K562 (cell line): ENCODE measurements around the gene DAG1. TPM values are rescaled to one million over a fixed set of nuclear protein-coding genes. Genes with fewer than 3 reads are reported as not detected.

ENCODE experiments used
- ATAC-seq: fragments of 200-7000 bp; cut with Tn5 transposase; 3 replicates; pipeline ENCODE4 v1.9.1; 2020; ENCODE audit warnings: moderate library complexity
- BruUV-seq: library from RNA; stranded (reverse); fragments of 400-500 nt; replicated peaks from 2 replicates; lab custom pipeline; 2021; lab: Mats Ljungman, UMichigan
- CTCF ChIA-PET: fragments of 300-600 bp; formaldehyde crosslinking; extraction: SDS; loops from one replicate; lab custom pipeline; 2021; ENCODE audit warnings: low intra/inter-chr PET ratio; lab: Yijun Ruan, JAX
- POLR2A ChIA-PET: fragments of 300-600, 350-650 bp; sonication (Branson Sonifier 250); formaldehyde crosslinking; extraction: SDS; loops from one replicate; lab custom pipeline; 2021; ENCODE audit warnings: antibody characterized with exemption, inconsistent platforms; lab: Yijun Ruan, JAX
- DNase-seq, 4 experiments: peaks; one replicate each; pipeline versions ENCODE4 v3.0.0 to v3.0.0-alpha.2; 2011 to 2018; ENCODE audit warnings: low spot score in 3 of 4, mixed read lengths in 3 of 4; ENCODE audit errors: extremely low read depth in 1 of 4
- FAIRE-seq: peaks from 2 replicates; lab custom pipeline; 2011; peaks lifted over from hg19 to GRCh38; lab: Jason Lieb, UNC
- H2AFZ ChIP-seq: 2 replicates; pipeline ENCODE4 v1.6.0; 2011; ENCODE audit warnings: low read depth, low read length, control low read depth, inconsistent platforms
- H3K27ac ChIP-seq: fragments of 200-600 bp; 3 replicates; pipeline ENCODE4 v1.8.0; 2011; ENCODE audit warnings: low read depth, mild to moderate bottlenecking, control low read depth, inconsistent platforms, low read length, moderate library complexity, mixed read lengths; ENCODE audit errors: extremely low read depth
- H3K27me3 ChIP-seq, 2 experiments: fragments of 300-600 bp in 1 of 2; 2 replicates in 1 of 2; 3 replicates in 1 of 2; pipeline versions ENCODE4 v1.6.0 to v1.8.0; 2011; ENCODE audit warnings: inconsistent platforms in 2 of 2, low read length in 2 of 2, mild to moderate bottlenecking in 1 of 2, mixed read lengths in 1 of 2, moderate library complexity in 1 of 2; ENCODE audit not compliant: control insufficient read depth in 2 of 2, insufficient read depth in 2 of 2
- H3K36me3 ChIP-seq: fragments of 300-600 bp; 3 replicates; pipeline ENCODE4 v1.8.0; 2011; ENCODE audit warnings: mild to moderate bottlenecking, low read length, inconsistent platforms; ENCODE audit not compliant: control insufficient read depth, insufficient read depth
- H3K4me1 ChIP-seq, 2 experiments: fragments of 200-600 bp in 1 of 2; replicated peaks in 1 of 2; 2 replicates in 1 of 2; 3 replicates in 1 of 2; pipeline versions ENCODE4 v1.5.1 to v1.8.0; 2011; ENCODE audit warnings: inconsistent platforms in 2 of 2, low read length in 2 of 2, mild to moderate bottlenecking in 1 of 2, mixed read lengths in 1 of 2, moderate library complexity in 1 of 2; ENCODE audit not compliant: control insufficient read depth in 2 of 2, insufficient read depth in 2 of 2
- H3K4me2 ChIP-seq: 2 replicates; pipeline ENCODE4 v1.6.1; 2011; ENCODE audit warnings: low read length, control low read depth, inconsistent platforms, mixed read lengths; ENCODE audit not compliant: insufficient read depth
- H3K4me3 ChIP-seq: fragments of 200-600 bp; sonication (generic), shearing (Covaris generic); 2 replicates; pipeline ENCODE4 v1.5.1; 2016; ENCODE audit warnings: control low read depth, inconsistent platforms
- H3K79me2 ChIP-seq: fragments of 200-600 bp; 3 replicates; pipeline ENCODE4 v1.8.0; 2011; ENCODE audit warnings: low read length, inconsistent platforms; ENCODE audit not compliant: control insufficient read depth, insufficient read depth
- H3K9ac ChIP-seq, 2 experiments: 2 replicates each; pipeline versions ENCODE4 v1.6.0 to v1.6.1; 2011; ENCODE audit warnings: low read depth in 2 of 2, low read length in 2 of 2, control low read depth in 1 of 2, inconsistent platforms in 1 of 2, mild to moderate bottlenecking in 1 of 2, mixed read lengths in 1 of 2; ENCODE audit not compliant: insufficient read depth in 1 of 2
- H3K9me1 ChIP-seq: one replicate; pipeline ENCODE4 v1.6.0; 2011; ENCODE audit warnings: inconsistent platforms, mild to moderate bottlenecking, low read length, moderate library complexity; ENCODE audit not compliant: control insufficient read depth, insufficient read depth
- H3K9me3 ChIP-seq: replicated peaks from 2 replicates; pipeline ENCODE4 v1.5.1; 2011; ENCODE audit warnings: low read depth, low read length, inconsistent platforms; ENCODE audit not compliant: control insufficient read depth, insufficient read depth
- H4K20me1 ChIP-seq: replicated peaks from 2 replicates; pipeline ENCODE4 v1.6.1; 2011; ENCODE audit warnings: low read length, inconsistent platforms, mixed read lengths; ENCODE audit not compliant: control insufficient read depth, insufficient read depth
- NCOA6 ChIP-seq: fragments of 450-650 bp; IDR thresholded peaks from 2 replicates; pipeline ENCODE4 v1.6.1; 2017; ENCODE audit warnings: mild to moderate bottlenecking
- TAL1 ChIP-seq: fragments of 450-650 bp; IDR thresholded peaks from 2 replicates; pipeline ENCODE4 v1.6.1; 2016; ENCODE audit warnings: mild to moderate bottlenecking
- WGBS: fragments of 100-300 bp; shearing (Covaris generic); methylation state at CpG from one replicate; pipeline ENCODE4 v1.1.6; 2016; ENCODE audit warnings: low coverage, mixed read lengths; ENCODE audit not compliant: insufficient coverage; ENCODE audit errors: missing lambda C conversion rate; 5-methylcytosine and 5-hydroxymethylcytosine counted together
- in situ Hi-C: fragments of 300-500 bp; cut with MboI; formaldehyde crosslinking; loops from 4 replicates; pipeline ENCODE4 v1.15.0; 2018; ENCODE audit warnings: inconsistent platforms, mixed read lengths
- intact Hi-C: fragments of 100-400 bp; cut with micrococcal nuclease; formaldehyde crosslinking; loops from 2 replicates; pipeline ENCODE4 v1.14.2; 2022
- polyA plus RNA-seq, 8 experiments: library from polyadenylated mRNA; depleted of rRNA in 4 of 8; stranded (reverse) in 5 of 8; unstranded in 3 of 8; fragments of >200 nt; fragmentation: Nextera tagmentation in 2 of 8; fragmentation: Illumina TruSeq in 1 of 8; extraction: Ambion mirVana in 2 of 8; extraction: Trizol in 1 of 8; gene quantifications; 2 replicates each; pipeline versions ENCODE4 v1.2.1 to v1.2.3, GENCODE V29; 2011 to 2014; ENCODE audit warnings: inconsistent platforms in 1 of 8, missing spikeins in 1 of 8
- total RNA-seq, 7 experiments: library from RNA; depleted of rRNA in 6 of 7; stranded (reverse); fragments of >200 nt in 6 of 7; fragmentation: Illumina TruSeq in 2 of 7; extraction: Trizol in 2 of 7; gene quantifications; 2 replicates each; pipeline versions ENCODE4 v1.2.1 to v1.2.3, GENCODE V29; 2011 to 2021; ENCODE audit warnings: low replicate concordance in 1 of 7
- TF ChIP-seq, protein P1 (sequence below): fragments of 150-350 bp; IDR thresholded peaks from 2 replicates; pipeline ENCODE4 v1.6.1; 2014; ENCODE audit warnings: low read depth, mild to moderate bottlenecking, low read length, borderline replicate concordance

The DAG1 gene
- total and polyA plus RNA-seq, 9 of the 15 experiments (the other 6 are each of a cell fraction or from before 2014, with no cell fraction given) = 0.29 to 19.6 (median 8.2) TPM

DNA sequence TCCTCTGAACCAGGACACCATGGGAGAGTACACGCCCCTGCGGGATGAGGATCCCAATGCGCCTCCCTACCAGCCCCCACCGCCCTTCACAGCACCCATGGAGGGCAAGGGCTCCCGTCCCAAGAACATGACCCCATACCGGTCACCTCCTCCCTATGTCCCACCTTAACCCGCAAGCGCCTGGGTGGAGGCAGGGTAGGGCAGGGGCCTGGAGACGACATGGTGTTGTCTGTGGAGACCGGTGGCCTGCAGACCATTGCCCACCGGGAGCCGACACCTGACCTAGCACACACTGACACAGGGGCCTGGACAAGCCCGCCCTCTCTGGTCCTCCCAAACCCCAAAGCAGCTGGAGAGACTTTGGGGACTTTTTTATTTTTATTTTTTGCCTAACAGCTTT lies 63.0 kb downstream of the DAG1 start:
- no TSS peak for BruUV-seq
- Histone ChIP-seq H3K79me2 (no peaks in the 10 kb centered on the region), H3K27ac (no peak overlapping the region), H3K4me2 (no peak overlapping the region), H3K9ac (no peak overlapping the region), H4K20me1 (no peaks in the 10 kb centered on the region), H3K9me1 (peaks cover 3% of the 10 kb centered on the region), H3K36me3 (peaks cover 37% of the 10 kb centered on the region; the same call in 2 of the 3 replicates), H3K9me3 (no peaks in the 10 kb centered on the region), H3K4me1 (peaks cover 5% of the 10 kb centered on the region in 2 experiments; a peak in 4 of 5 replicates), H3K27me3 (no peaks in the 10 kb centered on the region), H3K4me3 (no peak overlapping the region), H2AFZ (no peak overlapping the region)
- DNase-seq (no peak), FAIRE-seq (no peak), ATAC-seq (no peak)
- TF ChIP-seq, protein P1, sequence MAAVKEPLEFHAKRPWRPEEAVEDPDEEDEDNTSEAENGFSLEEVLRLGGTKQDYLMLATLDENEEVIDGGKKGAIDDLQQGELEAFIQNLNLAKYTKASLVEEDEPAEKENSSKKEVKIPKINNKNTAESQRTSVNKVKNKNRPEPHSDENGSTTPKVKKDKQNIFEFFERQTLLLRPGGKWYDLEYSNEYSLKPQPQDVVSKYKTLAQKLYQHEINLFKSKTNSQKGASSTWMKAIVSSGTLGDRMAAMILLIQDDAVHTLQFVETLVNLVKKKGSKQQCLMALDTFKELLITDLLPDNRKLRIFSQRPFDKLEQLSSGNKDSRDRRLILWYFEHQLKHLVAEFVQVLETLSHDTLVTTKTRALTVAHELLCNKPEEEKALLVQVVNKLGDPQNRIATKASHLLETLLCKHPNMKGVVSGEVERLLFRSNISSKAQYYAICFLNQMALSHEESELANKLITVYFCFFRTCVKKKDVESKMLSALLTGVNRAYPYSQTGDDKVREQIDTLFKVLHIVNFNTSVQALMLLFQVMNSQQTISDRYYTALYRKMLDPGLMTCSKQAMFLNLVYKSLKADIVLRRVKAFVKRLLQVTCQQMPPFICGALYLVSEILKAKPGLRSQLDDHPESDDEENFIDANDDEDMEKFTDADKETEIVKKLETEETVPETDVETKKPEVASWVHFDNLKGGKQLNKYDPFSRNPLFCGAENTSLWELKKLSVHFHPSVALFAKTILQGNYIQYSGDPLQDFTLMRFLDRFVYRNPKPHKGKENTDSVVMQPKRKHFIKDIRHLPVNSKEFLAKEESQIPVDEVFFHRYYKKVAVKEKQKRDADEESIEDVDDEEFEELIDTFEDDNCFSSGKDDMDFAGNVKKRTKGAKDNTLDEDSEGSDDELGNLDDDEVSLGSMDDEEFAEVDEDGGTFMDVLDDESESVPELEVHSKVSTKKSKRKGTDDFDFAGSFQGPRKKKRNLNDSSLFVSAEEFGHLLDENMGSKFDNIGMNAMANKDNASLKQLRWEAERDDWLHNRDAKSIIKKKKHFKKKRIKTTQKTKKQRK = no peak
- TF ChIP-seq TAL1 (no peak), NCOA6 (no peak)
- POLR2A ChIA-PET = interaction anchor here (1.7 kb wide), 1 partner anchor 27 kb away, joined by 3 read pairs; no protein-coding TSS in a partner anchor
- intact Hi-C loops = no loop called here
- in situ Hi-C loops = no loop called here
- 94% methylated on average over 8 of the region's 13 CpGs for WGBS
- CTCF ChIA-PET = no interaction called here
